Right cardiac atrium (tissue), 5 donors: ENCODE measurements around the gene SIM2. TPM values are rescaled to one million over a fixed set of nuclear protein-coding genes. Genes with fewer than 3 reads are reported as not detected.

ENCODE experiments used
- ATAC-seq, 2 donors: fragments of 200-7000 bp; cut with Tn5 transposase; one replicate each; pipeline versions ENCODE4 v1.8.0 to v1.9.1; 2020; ENCODE audit warnings: moderate library complexity in 2 of 2, mild to moderate bottlenecking in 1 of 2
- DNase-seq, 3 donors: peaks; one replicate each; pipeline ENCODE4 v3.0.0-alpha.2; 2020
- H3K27ac ChIP-seq: one replicate; pipeline ENCODE4 v1.5.1; 2013; ENCODE audit warnings: mild to moderate bottlenecking, low read length, control low read depth, moderate library complexity
- H3K27me3 ChIP-seq: one replicate; pipeline ENCODE4 v1.6.1; 2013; ENCODE audit not compliant: control insufficient read depth, insufficient read depth
- H3K4me1 ChIP-seq: one replicate; pipeline ENCODE4 v1.6.1; 2013; ENCODE audit warnings: low read length; ENCODE audit not compliant: control insufficient read depth, insufficient read depth
- H3K4me3 ChIP-seq: one replicate; pipeline ENCODE4 v1.5.1; 2013; ENCODE audit warnings: low read length, control low read depth
- H3K9me3 ChIP-seq: one replicate; pipeline ENCODE4 v1.6.1; 2013; ENCODE audit warnings: low read length; ENCODE audit not compliant: control insufficient read depth
- WGBS: extraction: QIAGEN DNeasy Blood & Tissue Kit; methylation state at CpG from one replicate; pipeline ENCODE4 v1.1.7; 2013; 5-methylcytosine and 5-hydroxymethylcytosine counted together
- intact Hi-C, 4 donors: fragments of 100-400 bp; cut with DNase I; formaldehyde crosslinking; loops; one replicate each; pipeline versions ENCODE4 v1.11.0 to v1.14.0; 2022 to 2023
- polyA plus RNA-seq: library from polyadenylated mRNA; stranded (reverse); fragments of 200-250 nt; gene quantifications from one replicate; pipeline ENCODE4 v1.2.3, GENCODE V29; 2013
- total RNA-seq, 4 donors: library from RNA; stranded (reverse); fragmentation: NEBNext Ultra II Directional; extraction: Animal tissue kit (Norgen Biotek cat#: 25700); gene quantifications; one replicate each; pipeline ENCODE4 v1.2.1, GENCODE V29; 2021
- donor health status: healthy with polysubstance abuse.
- donor health status: DM: no; HTN: yes; CAD: no.
- donor health status: DM: no; HTN: no; CAD: no.
- donor health status: DM: no; HTN: yes; CAD: no; lungs with severe emphysema.
- donor health status: DM: yes; HTN: yes; CAD: no.

SIM2 gene
- total and polyA plus RNA-seq, 5 donors, result not detected

DNA sequence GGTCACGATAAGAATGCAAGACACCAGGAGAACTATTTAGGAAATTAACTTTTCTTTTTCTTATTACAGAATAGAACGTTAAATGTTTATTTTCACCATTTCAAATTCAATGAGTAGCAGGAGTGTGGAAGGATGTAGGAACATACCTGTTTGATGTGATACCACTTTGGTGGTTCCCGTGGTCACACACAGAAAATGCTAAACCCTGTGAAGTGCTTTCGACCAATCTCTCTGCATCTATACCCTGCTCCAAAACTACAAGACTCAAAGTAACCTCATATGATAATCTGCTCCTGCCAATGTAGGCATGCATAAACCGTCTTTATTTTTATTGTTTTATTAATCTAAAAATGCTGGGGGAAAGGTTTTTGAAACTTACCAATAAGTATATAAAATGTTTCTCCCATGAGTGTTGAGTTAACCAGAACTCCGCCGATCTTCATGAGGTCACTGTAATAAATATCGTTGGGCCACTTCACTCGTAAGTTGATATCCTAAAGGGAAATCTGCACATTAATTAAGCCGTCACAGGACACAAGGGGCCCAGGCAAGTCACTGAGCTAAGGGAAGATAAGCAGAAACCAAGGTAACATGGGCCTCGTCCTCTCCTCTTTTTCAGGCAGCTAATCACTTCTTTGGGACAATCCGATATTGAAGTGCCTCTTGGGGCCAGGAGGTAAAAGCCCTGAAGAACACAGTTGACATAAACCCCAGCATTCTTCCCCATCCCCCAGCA lies 60.6 kb downstream of the SIM2 start:
- WGBS, result 83% methylated on average over 12 of the region's 12 CpGs
- ATAC-seq, result no peak
- no peaks in the 10 kb centered on the region for H3K27me3 ChIP-seq
- intact Hi-C loops, result loop anchor here in 1 of 4 donors (10.0 kb wide), 1 partner anchor 155 kb away; no protein-coding TSS in a partner anchor
- no peaks in the 10 kb centered on the region for H3K4me1 ChIP-seq
- H3K4me3 ChIP-seq, result no peak overlapping the region
- no peaks in the 10 kb centered on the region for H3K9me3 ChIP-seq
- H3K27ac ChIP-seq, result no peak overlapping the region
- DNase-seq, result no peak

DNA sequence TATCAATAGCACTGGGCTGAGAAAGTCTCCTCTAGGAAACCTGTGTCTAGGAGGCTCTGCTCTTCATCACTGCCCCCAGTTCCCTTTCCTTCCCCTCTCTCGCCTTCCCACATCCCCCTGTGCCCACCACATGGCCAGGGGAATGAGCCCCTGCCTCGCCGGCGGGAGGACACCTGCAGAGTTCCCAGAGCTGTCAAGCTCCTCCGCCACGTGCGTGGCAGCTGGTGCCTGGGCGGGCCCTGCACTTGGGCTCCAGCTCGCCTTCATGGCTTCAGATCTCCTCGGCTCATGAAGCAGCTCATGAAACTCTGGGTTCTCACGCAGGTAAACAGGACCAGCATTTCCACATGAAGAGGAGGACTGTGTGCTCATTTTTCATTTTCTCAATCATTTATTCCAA lies 62.8 kb downstream of the SIM2 start:
- intact Hi-C loops, result loop anchor here in 1 of 4 donors (10.0 kb wide), 1 partner anchor 153 kb away; no protein-coding TSS in a partner anchor
- Histone ChIP-seq H3K27me3 (no peaks in the 10 kb centered on the region), H3K4me3 (no peak overlapping the region), H3K27ac (no peak overlapping the region), H3K9me3 (no peaks in the 10 kb centered on the region), H3K4me1 (no peaks in the 10 kb centered on the region)
- ATAC-seq, result no peak
- DNase-seq, result no peak
- WGBS, result 93% methylated on average over 11 of the region's 11 CpGs

DNA sequence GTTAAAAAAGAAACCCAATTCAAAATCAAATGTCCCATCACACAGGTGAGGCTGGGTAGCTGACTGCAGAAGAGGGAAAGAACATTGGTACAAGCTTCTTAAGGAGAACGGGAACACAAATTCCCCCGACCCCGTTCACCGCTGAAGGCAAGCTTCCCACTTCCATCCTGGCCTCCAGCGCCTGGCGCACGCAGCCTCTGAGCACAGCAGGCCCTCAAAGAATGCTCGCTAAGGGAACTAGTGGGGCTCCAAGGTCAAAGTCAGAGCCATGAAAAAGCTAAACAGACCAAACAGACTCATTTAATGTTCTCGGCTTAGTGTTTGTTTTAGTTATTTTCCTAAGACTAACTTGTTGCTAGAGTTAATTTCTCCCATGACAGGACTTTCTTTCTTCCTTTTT lies 63.7 kb downstream of the SIM2 start:
- Histone ChIP-seq H3K27me3 (no peaks in the 10 kb centered on the region), H3K4me3 (no peak overlapping the region), H3K4me1 (no peaks in the 10 kb centered on the region), H3K9me3 (no peaks in the 10 kb centered on the region), H3K27ac (no peak overlapping the region)
- ATAC-seq (no peak), DNase-seq (no peak)
- 90% methylated on average over 9 of the region's 9 CpGs for WGBS
- intact Hi-C loops, result loop anchor here in 1 of 4 donors (10.0 kb wide), 1 partner anchor 152 kb away; no protein-coding TSS in a partner anchor

DNA sequence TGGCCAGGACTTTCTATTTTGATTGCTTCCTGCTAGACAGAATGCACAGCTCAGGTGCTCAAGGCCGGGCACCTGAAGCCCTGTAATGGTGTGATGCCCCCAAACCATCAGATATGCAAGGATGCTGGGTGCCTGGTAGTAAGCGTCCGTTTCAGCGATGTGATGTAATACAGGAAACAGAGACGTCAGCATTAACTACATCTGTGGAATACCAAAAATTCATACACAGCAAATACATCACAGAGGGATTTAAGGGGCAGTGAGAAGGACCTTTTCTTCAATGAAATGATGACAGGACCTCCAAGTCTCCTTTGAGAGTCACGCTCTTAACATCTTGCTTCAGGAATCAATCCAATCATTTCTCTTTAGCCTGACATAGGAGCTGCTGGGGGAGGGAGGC lies 64.4 kb downstream of the SIM2 start:
- Histone ChIP-seq H3K27ac (no peak overlapping the region), H3K4me1 (no peaks in the 10 kb centered on the region), H3K9me3 (no peaks in the 10 kb centered on the region), H3K27me3 (no peaks in the 10 kb centered on the region), H3K4me3 (no peak overlapping the region)
- ATAC-seq (no peak), DNase-seq (no peak)
- 89% methylated on average over 6 of the region's 6 CpGs for WGBS
- intact Hi-C loops, result loop anchor here in 1 of 4 donors (10.0 kb wide), 1 partner anchor 151 kb away; no protein-coding TSS in a partner anchor

DNA sequence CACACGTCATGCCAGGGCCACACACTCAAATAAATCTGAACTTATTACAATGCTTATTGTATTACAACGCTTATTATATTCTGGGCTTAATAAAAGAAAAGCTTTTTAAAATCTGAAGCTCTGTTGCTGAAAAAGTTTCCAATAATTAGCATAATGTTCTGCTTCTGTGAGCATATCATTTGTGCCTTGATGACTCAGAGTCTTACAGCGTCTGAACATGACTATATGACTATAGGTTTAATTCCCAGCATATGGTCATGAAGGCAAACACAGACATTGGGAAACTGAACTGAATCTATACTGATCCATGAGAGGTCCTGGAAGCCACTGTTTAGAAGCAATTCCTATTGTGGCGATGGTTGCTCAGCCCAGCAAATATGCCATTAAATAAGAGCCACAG lies 66.3 kb downstream of the SIM2 start:
- intact Hi-C loops, result loop anchor here in 1 of 4 donors (10.0 kb wide), 1 partner anchor 150 kb away; no protein-coding TSS in a partner anchor
- no peak for DNase-seq
- Histone ChIP-seq H3K27me3 (no peaks in the 10 kb centered on the region), H3K27ac (no peak overlapping the region), H3K4me3 (no peak overlapping the region), H3K9me3 (no peaks in the 10 kb centered on the region), H3K4me1 (peaks cover 5% of the 10 kb centered on the region)
- 97% methylated on average over 4 of the region's 4 CpGs for WGBS
- ATAC-seq, result no peak

DNA sequence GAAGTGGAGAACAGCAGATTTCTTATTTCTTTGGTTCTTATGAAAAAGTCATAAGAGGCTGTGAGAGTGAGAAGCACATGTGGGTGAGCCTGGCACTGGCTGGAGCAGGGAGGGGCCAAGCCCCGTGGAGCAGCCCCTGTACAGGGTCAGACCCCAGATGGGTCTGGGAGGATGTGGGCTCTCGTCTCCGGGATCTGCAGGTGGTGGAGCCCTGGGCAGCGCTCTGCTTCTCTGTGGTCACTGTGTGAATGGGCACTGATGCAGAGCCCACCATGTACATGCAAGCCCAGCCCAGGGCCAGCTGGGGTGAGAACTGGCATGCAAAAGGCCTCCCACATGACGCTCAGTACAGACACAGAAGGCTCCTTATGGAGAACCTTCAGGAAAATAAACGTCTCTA lies 67.6 kb downstream of the SIM2 start:
- H3K4me1 ChIP-seq, result peaks cover 5% of the 10 kb centered on the region
- H3K27me3 ChIP-seq, result no peaks in the 10 kb centered on the region
- no peak overlapping the region for H3K4me3 ChIP-seq
- DNase-seq (no peak), ATAC-seq (no peak)
- WGBS, result 96% methylated on average over 6 of the region's 6 CpGs
- no peaks in the 10 kb centered on the region for H3K9me3 ChIP-seq
- intact Hi-C loops, result loop anchor here in 1 of 4 donors (10.0 kb wide), 1 partner anchor 148 kb away; no protein-coding TSS in a partner anchor
- no peak overlapping the region for H3K27ac ChIP-seq

DNA sequence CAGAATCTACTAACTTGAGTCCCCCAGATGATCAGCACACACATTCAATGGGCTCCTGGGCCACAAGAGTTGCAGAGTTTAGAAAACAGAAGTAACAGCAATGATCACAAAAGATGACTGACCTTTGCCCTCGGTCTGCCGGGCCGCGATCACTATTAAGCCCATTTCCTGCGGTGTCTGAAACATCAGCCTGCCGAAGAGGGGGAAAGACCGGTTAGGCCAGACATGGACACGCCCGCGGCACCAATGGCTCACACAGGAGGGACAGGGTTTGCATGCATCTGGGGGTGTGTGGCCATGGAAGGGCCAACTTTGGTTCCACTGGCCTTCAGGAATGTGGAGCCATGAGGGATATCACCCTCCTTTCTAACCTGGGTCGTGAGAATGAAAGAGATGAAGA lies 68.2 kb downstream of the SIM2 start:
- DNase-seq, result no peak
- intact Hi-C loops, result loop anchor here in 1 of 4 donors (10.0 kb wide), 1 partner anchor 148 kb away; no protein-coding TSS in a partner anchor
- H3K27ac ChIP-seq, result no peak overlapping the region
- no peak overlapping the region for H3K4me3 ChIP-seq
- no peak for ATAC-seq
- peaks cover 5% of the 10 kb centered on the region for H3K4me1 ChIP-seq
- H3K27me3 ChIP-seq, result no peaks in the 10 kb centered on the region
- H3K9me3 ChIP-seq, result no peaks in the 10 kb centered on the region
- WGBS, result 96% methylated on average over 11 of the region's 11 CpGs

DNA sequence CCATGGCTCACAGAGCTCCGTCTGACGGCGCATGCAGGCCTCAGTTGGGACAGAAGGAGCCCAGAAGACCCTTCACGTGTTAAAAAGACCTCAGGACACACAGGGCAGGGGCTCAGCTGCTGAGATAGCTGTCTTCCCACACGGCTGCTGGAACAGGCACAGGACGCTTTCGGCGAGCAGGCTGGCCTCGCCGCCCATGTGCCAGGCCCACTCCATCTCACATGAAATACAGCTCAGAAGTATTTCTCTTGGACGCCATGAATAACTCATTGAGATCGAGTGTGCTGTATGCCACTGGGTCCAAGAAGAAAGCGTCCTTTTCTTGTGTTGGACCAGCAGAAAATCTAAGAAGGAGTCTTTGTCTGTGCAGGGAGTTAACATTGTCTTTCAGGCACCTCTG lies 69.6 kb downstream of the SIM2 start:
- DNase-seq (peak in 1 of 3 donors; percentile 47), ATAC-seq (peak; percentile 20 to 36)
- intact Hi-C loops, result loop anchor here in 1 of 4 donors (10.0 kb wide), 1 partner anchor 146 kb away; no protein-coding TSS in a partner anchor
- Histone ChIP-seq H3K27ac (no peak overlapping the region), H3K27me3 (no peaks in the 10 kb centered on the region), H3K4me1 (peaks cover 5% of the 10 kb centered on the region), H3K9me3 (no peaks in the 10 kb centered on the region), H3K4me3 (no peak overlapping the region)
- 70% methylated on average over 13 of the region's 13 CpGs for WGBS

DNA sequence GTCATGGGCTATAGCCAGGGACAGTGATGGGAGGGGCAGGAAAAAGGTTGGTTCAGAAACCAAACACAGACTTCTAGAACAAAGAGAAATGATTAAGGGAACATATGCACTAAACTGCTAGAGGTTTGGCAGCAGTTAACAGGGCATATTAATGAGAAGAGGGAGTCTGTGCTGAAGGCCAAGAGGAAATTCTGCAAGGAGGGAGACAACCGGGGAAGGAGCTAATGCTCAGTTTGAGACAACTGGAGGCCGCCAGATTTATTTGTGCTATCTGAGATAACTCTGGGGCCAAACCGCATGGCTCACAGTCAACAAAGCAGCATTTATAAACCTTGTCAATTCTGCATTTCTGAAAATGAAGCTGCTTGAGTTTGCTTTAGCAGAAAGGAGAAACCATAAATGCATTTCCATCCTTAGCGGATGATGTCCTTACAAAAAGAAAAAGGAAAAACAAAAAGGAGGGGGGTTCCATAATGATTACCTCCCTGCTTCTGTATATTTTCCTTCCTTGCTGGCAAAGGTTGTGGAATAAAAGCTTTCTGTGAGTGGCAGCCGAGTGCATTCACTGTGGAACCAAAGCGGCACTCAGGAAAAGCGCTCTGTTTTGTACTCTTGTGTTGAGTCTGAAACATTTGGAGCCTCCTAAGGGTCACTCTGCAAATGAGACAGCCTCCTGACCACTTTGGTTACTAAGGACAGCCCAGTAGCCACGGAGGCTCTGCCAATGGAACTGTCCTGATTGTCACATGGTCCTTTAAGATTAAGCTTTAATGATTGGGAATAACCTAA lies 70.3 kb downstream of the SIM2 start:
- intact Hi-C loops, result loop anchor here in 1 of 4 donors (10.0 kb wide), 1 partner anchor 146 kb away; no protein-coding TSS in a partner anchor
- no peaks in the 10 kb centered on the region for H3K9me3 ChIP-seq
- H3K4me1 ChIP-seq, result peaks cover 5% of the 10 kb centered on the region
- no peak overlapping the region for H3K27ac ChIP-seq
- ATAC-seq (peak; percentile 72 to 77), DNase-seq (peak in 1 of 3 donors; percentile 62)
- no peaks in the 10 kb centered on the region for H3K27me3 ChIP-seq
- WGBS, result 40% methylated on average over 8 of the region's 8 CpGs
- no peak overlapping the region for H3K4me3 ChIP-seq

DNA sequence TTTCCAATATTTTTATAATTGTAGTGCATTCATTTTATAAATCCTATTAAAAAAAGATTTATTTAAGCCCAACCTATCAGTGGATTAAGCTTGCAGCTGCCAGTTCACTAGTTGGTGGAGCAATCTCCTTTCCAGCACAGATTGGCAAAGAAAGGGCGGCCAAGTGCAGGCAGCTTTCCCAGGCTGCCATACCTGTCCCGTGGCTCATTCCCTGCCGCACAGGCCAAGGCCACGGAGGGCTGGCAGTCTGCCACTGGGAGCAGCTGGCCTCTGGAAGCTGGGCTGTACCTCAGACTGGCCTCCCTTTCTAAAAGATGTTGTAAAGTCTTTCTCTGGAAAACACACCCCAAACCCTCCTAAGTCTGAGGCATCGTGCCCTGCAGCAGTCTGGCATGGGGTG lies 74.2 kb downstream of the SIM2 start:
- Histone ChIP-seq H3K27ac (no peak overlapping the region), H3K4me3 (no peak overlapping the region), H3K4me1 (peaks cover 5% of the 10 kb centered on the region), H3K9me3 (no peaks in the 10 kb centered on the region), H3K27me3 (no peaks in the 10 kb centered on the region)
- ATAC-seq, result peak; percentile 73 to 81
- peak; percentile 65 to 85 (median 84) for DNase-seq
- WGBS, result 33% methylated on average over 5 of the region's 5 CpGs
- intact Hi-C loops, result no loop called here

DNA sequence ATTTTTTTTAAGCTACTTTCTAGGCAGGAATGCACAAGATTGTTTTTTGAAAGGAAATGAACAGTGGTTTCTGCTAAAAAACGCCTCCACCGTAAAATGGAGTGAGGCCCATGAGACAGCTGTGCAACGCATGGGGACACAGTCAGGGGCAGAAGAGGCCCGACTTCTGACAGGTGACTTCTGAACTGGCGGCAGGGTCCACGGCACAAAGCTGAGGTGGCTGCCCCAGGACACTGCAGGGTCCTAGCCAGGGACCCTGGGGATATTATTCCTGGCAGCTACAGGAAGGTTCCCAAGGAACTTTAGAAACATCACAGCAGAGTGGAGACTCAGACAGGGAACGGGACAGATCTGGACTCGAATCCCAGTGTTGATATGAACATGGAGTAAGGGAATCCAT lies 75.1 kb downstream of the SIM2 start:
- Histone ChIP-seq H3K9me3 (no peaks in the 10 kb centered on the region), H3K4me3 (no peak overlapping the region), H3K27me3 (no peaks in the 10 kb centered on the region), H3K27ac (no peak overlapping the region), H3K4me1 (peaks cover 3% of the 10 kb centered on the region)
- DNase-seq, result no peak
- no peak for ATAC-seq
- 58% methylated on average over 8 of the region's 8 CpGs for WGBS
- intact Hi-C loops, result no loop called here
